ENCODE data around the gene XPOT.

GRCh38 chr12:64476844-64477243 lies 72.7 kb downstream of the XPOT start:
- TF ChIP-seq, protein P1, sequence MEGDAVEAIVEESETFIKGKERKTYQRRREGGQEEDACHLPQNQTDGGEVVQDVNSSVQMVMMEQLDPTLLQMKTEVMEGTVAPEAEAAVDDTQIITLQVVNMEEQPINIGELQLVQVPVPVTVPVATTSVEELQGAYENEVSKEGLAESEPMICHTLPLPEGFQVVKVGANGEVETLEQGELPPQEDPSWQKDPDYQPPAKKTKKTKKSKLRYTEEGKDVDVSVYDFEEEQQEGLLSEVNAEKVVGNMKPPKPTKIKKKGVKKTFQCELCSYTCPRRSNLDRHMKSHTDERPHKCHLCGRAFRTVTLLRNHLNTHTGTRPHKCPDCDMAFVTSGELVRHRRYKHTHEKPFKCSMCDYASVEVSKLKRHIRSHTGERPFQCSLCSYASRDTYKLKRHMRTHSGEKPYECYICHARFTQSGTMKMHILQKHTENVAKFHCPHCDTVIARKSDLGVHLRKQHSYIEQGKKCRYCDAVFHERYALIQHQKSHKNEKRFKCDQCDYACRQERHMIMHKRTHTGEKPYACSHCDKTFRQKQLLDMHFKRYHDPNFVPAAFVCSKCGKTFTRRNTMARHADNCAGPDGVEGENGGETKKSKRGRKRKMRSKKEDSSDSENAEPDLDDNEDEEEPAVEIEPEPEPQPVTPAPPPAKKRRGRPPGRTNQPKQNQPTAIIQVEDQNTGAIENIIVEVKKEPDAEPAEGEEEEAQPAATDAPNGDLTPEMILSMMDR (conservative IDR thresholded peaks at IDR 0.05 in 1 of 2, IDR thresholded peaks at IDR 0.05 in 1 of 2; ENCODE audit: low read depth in 1 of 2, low read length in 2 of 2), result no peak
- no peak for TF ChIP-seq EZH2 (IDR thresholded peaks at IDR 0.05; ENCODE audit: low read length, missing control alignments)

Measured in fibroblast of lung (primary cell).